HG02678 (cell line): Measurements from ENCODE around the gene XIRP2.

Experiments used
- ATAC-seq: cut with Tn5 transposase; IDR thresholded peaks from one replicate; pipeline ENCODE4 v1.9.1; 2021; ENCODE audit warnings: mild to moderate bottlenecking, moderate library complexity; ENCODE audit not compliant: unreplicated experiment

The XIRP2 gene

DNA sequence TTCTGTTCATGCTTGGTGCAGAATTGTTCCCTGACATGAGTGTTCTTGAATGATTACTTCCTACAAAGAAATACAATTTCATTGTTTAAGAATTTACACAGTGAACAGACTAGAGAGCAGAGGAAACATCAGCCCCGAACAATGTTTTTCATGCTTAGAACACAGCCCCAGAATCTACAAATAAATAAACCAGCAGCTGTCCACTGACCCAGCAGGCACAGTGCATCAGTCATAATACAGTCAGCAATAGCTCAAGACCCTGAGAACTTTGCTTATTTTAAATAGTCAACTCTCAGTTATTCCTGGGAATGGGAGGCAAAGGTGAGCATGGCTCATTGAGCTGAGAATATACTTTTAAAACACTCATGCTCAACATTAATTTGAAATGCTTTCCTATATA lies 38.4 kb downstream of the XIRP2 start:
- ATAC-seq, result no peak

DNA sequence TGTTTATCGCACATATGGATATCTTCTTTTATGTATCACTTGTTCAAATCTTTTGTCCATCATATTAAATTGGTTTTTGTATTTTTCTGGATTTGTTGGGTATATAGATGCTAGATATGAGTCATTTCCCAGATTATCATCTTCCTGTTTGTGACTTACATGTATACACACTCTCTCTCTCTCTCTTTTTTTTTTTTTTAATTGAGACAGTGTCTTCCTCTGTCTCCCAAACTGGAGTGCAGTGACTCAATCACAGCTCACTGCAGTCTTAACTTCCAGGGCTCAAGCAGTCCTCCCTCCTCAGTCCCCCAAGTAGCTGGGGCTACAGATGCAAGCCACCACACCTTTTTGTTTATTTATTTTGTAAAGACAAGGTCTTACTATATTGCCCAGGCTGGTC lies 43.8 kb downstream of the XIRP2 start:
- no peak for ATAC-seq

DNA sequence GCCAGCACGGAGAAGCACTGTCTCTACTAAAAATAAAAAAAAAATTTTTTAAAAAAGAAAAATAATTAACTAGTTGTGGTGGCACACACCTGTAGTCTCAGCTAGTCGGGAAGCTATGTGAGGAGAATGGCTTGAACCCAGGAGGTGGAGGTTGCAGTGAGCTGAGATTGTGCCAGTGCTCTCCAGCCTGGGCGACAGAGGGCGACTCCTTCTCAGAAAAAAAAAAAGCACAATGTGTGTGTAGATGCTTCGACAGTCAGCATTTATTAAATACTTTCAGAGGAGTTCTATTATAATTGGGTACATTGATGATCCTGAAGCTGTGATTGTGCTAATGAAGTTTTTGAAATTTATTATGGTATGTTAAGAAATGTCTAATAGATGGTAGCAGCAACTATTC lies 46.5 kb downstream of the XIRP2 start:
- ATAC-seq, result no peak

DNA sequence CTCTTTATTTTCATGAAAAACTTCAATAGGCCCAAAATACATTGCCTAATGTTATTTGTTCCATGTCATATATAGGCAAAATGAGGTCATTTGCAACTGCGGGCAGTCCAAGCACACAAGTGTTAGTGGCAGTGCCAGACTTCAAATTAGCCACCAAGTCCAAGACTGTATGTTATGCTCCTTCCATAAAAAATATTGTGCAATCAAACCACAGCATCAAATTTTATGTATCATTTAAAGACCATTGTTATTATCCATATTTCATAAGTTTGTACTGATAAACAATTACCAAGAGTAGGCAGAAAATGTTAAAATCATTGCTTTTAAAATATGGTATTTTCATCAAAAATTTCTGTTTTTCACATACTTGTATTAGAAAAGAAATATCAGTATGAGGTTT lies 54.1 kb downstream of the XIRP2 start:
- ATAC-seq, result no peak

DNA sequence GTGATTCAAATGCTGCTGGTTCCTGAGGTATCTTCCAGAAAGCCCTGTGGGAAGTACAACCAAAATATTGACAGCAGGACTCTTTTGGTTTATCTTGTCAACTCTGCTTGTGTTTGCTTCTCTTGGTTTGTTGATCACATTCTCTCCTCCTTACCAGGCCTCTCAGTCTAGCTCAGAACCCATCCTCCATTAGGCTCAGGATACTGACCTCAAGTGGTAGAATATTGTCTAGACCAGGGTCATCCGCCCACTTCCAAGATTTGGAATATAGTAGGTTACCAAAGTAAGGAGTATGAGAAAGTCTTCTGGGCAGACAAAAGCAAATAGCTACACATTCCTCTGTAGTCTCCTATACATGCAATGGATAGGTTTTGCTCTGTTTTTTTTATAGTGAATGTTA lies 56.6 kb downstream of the XIRP2 start:
- no peak for ATAC-seq

DNA sequence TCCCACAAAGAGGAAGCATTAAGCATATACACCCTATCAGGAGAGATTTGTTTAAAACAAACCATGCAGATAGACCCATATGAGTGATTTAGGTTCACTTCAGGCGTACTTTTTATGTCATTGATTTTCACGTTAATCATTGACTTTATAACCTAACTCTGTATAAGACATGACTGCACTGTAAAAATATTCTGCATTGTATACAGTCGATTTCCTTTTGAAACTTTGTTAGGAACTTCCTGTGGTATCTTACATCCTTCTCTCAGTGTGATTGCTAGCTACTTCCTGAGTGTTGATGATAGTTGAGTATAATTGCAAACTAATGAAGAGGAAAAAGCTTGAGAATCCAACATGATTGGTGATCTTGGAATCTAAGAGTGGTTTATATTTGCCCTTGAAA lies 69.4 kb downstream of the XIRP2 start:
- no peak for ATAC-seq

DNA sequence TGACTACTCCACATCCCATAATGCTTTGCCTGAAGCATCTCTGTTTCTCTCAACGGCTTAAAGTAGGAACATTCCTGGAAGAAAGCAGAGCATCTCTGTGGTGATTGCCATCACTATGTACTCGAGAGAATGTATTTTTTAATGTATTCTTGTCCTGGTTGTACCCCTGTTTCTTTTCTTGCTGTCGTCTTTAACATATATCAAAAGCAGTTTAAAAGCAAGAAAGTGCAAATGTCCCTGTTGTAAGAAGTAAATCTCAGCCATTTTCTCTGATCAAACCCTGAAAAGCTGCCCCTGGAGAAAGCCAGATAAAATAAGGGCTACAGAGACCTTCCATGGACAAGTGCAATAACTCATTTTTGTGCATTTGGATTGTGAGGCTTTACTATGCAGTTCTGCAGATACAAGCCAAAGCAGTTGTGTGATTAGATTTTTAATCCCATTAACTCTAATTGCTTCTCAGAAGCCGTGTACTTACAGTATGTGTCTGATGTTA lies 70.8 kb downstream of the XIRP2 start:
- no peak for ATAC-seq

DNA sequence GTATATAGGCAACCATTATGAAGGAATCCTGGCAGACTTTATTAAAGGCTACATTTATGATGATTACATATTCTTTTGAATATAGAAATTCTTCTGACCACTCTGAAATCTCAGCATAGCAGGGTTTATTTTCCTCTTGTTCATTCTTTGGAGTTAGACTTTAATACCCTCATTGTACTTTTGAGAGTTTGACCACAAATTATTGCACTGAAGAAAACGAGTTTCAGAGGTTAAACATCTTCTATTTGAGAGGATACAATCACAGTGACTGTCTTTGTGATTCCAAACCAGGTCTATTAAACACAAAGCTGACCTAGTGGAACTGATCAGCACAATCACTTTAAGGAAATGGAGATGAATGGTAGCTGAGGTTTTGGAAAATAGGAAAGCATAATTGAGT lies 71.3 kb downstream of the XIRP2 start:
- no peak for ATAC-seq

DNA sequence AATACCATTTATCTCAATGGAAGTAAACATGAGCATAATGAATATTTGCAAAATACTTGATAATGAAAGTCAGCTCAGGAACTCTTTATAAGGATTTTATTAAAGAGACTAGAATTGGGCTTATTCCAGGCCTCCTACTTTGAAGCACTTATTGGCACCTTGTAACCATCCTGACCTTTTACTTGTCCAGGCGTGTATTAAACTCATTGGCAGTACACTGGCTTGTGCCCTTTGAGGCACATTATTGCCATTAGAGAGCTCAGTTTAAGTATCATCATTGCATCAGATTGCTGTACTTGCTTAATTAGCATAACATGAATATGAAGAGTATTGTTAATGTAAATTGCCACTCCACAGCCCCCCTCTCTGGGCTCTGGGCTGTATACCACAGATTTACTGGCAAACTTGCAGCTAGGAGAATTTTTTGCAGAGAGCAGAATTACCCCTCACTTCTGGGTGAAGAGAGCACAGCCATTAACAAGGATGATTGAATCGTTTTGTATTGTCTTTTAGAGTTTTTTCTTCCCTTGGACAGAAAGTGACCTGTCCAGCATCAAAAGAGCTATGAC lies 72.5 kb downstream of the XIRP2 start:
- ATAC-seq, result no peak

DNA sequence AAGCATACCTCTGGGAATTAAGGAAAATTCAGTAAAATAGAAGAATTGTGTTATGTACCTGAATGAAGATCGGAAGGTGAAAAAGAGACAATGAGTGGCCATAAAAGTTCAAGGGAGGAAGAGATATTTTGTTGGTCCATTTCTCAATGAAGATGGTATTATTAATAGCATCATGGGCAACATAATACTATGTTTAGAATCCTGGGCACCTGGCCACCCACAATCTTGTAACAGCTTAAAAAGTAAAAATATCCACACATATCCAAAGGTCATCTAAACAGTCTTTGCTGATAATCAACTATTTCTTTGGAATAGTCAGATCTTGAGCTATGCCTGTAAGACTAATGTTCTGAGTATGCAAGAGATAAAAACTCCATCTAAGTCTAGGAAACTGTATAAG lies 73.7 kb downstream of the XIRP2 start:
- ATAC-seq, result no peak

DNA sequence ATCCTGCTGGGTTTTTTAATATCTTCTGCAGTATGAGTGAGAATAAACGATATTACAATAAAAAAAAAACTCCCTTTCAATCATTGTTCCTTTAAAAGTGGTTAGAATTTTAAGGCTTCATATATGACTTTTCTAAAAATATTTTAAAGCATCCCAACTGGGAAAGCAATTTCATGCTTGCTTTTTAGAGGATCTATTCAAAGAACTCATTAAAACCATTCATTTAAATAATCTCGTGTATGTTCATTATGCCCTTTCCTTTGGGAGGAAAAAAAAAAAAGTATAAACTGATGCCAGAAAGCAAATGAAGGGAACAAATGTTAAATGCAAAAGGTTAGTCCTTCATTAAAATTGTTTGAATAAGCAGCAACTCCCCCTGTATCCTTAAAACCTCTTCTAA lies 81.2 kb downstream of the XIRP2 start:
- no peak for ATAC-seq

DNA sequence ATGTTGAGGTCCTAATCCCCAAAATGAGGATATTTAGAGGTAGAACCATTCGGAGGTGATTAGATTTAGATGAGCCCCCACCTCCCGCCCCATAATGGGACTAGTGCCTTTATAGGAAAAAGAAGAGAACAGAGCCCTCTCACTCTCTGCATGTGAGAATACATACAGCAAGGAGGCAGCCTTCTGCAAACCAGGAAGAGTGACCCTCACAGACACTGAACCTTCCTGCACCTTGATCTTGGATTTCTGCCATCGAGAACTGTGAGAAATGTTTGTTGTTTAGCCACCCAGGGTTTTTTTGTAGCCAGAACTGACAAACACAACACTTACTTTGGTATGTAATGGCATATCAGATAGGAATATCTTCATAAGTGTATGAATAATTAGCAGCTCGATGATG lies 83.7 kb downstream of the XIRP2 start:
- no peak for ATAC-seq

DNA sequence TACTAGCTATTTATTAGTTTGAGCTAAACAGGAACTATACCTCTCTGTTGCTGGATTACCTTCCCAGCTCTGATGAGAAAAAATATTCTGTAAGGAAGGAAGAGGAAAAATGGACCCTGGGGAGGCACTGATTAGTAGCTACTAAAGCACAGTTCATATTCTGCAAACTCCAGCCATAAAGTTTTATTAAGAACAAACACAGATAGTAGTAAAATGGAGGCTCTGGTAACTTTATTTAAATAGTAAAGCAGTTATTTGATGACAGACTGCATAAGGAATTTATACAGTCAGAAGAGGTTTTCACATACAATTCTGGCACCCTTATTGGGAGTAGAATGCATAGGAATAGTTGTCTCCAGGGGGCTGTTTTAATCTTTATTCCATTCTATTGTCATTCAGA lies 84.1 kb downstream of the XIRP2 start:
- ATAC-seq, result no peak

DNA sequence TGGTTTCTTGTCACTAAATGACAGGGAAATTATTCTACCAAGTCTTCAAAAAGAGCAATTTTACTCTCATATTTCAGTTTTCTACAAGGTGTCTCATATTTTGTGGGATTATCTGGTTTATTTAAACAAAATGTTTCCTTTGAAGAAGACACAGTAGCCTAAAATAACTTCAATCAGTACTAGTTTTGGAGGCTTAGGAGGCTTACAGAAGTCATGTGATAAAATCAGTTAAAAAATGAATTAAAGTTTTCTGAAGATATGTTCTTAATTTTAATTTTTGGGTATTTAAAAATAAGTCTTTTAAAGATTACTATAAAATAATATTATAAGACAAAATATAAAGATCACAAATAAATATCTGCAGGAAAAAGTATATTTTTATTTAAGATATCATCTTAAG lies 95.9 kb downstream of the XIRP2 start:
- no peak for ATAC-seq

DNA sequence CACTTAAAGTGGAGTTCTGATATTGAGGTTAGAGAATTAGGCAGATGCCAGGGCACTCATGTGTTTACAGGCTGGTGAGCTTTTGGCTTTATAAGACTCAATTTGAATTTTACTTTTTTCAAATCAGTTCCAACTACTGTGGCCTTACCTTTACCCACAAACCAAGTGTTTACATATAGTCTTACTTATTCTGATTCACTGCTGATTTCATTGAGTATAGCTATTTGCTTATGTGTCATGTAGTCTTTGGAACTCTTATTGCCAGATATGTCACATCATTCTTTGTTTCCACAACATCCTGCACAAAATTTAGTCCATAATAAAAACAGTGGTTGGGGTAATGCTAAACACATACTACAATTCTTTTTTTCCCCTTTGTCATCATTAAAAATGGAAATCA lies 96.5 kb downstream of the XIRP2 start:
- ATAC-seq, result no peak

DNA sequence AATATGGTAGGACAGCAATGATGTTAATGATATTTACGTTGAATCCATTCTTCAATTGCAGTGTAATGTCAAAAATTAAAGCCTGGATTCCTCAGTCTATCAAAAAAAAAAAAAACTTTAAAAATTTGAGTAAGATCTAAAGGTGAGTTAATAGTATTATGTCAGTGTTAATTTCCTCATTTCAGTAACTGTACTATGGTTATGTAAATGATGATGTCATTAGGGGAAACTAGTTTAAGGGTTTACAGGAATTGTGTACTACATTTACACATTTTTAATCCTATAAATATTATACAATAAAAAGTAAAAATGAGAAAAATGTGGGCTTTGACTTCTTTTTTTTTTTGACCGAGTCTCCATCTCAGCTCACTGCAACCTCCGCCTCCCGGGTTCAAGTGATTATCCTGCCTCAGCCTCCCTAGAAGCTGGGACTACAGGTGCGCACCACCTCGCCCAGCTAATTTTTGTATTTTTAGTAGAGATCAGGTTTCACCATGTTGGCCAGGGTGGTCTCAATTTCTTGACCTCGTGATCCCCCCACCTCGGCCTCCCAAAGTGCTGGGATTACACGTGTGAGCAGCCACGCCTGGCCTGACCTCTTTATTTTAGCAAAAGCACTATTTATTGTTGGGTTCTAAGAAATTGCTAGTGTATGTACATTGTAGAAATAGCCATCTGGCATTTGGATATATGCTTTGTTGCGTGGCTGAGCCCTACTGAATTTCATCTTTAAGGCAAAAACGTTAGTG lies 106.5 kb downstream of the XIRP2 start:
- no peak for ATAC-seq

DNA sequence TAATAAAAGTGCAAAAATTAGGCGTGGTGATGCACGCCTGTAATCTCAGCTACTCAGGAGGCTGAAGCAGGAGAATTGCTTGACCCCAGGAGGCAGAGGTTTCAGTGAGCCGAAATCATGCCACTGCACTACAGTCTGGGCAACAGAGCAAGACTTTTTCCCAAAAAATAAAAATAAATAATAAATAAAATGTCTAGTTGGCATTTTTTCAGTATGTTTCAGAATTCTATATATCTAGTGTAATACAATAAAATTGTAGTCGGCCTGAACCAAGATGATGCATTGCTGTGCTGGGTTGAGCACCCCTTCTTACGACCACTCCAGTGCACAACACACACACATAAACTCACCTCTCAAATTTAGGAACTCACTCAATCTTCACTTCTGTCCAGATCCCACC lies 108.2 kb downstream of the XIRP2 start:
- no peak for ATAC-seq

DNA sequence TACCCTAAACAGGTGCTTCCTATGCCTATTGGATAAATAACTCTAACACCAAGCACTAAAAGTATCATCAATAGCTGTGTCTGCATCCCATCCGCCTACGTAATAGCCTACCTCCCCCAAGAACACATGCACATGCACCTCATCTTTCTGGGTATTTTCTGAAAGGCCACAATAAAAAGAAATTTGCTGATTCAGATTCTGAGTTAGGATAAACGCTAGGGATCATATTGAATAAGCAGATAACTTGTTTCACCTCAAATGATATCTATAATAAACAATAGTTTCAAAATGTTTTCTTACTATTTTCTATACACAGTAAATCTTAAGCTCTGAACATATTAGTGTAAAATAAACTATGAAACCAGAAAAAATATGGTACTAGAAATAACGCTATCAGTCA lies 112.9 kb downstream of the XIRP2 start:
- no peak for ATAC-seq

DNA sequence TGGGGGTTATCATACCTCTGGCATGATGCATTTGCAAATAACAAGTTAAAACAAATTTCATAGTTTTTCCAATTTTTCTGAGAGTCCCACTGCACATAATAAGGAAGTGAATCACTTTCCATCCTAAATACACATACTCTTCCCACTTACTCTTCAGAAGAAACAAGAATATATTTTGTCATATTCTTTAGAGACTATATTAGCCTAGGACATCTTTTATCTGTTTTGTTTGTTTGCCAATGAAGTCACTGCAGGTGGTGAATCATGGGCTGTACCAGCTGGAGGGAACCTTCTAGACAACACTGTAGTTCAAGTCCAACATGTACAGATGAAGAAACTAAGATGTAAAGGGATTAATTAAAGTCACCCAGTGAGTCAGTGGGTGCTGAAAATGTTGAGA lies 116.8 kb downstream of the XIRP2 start:
- no peak for ATAC-seq

DNA sequence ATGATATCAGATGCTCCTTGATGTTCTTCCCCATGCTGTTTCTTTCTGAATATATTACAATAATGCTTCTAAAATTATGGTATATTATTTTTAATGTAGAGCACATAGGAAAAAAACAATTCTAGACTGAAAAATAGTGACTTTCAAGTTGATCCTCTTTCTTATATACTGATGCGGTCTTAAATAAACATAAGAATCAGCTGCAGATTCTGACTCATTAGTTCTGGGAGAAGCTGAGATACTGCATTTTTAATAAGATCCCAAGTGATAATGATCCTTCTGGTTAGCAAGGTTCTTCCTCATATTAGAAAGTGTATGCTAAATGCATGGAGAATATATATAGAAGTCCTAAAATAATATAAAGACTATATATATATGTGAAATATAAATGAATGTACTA lies 124.9 kb downstream of the XIRP2 start:
- no peak for ATAC-seq

DNA sequence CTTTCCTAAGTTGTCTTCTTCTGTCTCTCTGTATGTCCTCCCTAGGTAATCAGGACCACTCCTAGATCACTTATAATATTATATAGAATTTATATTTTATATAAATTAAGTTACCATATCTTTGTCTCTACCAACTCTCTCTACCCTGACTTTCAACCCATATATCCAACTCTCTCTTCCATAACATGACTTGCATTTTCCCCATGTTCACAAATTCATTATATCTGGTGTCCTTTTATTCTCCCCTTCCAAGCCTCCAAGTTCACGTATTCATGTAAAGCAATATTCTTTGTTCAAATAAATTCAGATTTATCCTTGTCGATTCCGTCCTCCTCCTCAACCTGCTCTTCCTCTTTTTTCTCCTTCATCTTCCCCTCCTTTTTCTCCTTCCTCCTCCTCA lies 127.5 kb downstream of the XIRP2 start:
- no peak for ATAC-seq

DNA sequence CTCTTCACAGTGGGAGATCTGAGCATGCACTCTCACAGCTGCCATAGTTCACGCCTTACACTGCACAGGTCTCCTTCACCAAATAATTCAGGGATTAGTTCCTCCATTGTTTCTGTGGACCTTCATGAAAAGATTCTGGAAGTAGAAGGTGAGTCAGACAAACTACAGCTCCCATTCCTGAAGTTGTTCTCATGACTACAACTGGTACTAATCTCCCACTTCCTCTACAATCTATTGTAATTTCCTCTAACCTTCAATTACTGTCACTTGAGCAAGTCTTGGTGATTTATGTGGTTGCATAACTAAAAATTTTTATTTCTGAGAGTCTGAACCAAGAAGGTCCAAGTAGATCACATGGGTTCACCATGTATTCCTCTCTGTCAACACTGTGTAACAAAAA lies 128.7 kb downstream of the XIRP2 start:
- ATAC-seq, result no peak

DNA sequence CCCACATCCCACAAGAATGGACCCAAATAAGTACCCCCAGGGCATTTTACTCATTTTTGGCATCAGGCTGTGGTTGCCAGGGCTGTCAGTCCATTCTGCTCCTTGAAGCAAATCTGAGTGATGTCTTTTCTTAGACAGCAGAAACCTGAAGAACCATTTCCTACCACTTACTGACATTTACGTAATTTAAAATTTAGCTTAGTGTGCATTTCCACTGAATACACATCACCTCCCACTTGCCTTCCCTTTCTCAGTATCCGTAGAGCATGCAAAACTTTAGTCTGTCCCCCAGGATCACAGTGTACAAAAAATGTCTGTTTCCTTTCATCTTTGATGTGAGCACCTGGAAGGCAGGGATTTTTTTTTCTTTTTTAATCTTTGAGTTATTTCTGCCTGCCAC lies 130.3 kb downstream of the XIRP2 start:
- ATAC-seq, result no peak
